Measurements from ENCODE around the gene FYTTD1.

Gene FYTTD1

DNA sequence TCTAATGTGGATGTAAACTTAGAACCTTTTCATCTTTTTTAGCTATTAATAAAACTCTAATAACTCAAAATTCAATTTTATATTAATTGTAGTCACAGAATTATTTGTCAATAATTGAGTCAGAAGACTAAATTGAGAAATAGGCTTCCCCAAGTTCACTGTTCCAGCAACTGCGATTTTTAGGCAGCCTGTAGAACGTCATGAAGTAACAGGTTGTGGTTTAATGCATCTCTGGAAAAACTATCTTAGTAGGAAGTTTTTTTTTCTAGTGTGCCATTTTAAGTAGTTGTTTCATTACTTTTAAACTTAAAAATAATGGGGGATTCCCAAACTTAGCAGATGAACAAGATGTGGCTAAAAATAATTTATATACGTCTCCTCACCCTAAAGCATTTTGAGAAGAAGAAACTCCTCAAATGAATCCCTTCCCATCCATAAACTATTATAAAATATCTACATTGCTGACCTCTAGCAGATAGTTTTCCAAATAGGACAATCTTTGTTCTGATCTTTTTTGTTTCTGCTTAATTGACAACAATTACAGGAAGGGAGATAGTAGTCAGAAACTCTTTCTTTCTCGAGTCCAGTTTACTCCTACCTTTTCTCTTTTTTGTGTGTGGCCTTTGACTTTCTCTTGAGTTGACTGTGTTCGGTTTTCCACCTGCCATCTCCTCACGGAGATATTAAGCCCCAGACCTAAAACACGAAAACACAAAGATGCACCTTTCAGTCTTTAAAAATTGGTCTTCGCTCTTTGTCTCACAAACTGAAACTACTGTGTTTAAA, 84.4 kb downstream of the FYTTD1 start:
- DNase-seq (ENCODE audit: low read depth) = no peak

DNA sequence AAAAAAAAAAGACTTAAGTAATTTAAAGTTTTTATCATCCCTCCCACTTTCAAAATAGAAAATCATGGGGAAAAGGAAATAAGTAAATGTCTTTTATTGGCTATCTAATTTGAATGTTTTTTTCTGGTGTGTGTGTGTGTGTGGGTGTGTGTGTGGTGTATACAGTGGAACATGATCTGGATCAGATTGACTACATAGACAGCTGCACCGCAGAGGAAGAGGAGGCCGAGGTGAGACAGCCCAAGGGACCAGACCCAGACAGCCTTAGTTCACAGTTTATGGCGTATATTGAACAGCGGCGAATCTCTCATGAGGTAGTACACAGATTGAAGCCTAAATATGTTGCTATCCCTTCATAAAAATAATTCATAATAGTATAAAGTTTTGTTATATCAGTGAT, 85.8 kb downstream of the FYTTD1 start:
- no peak for DNase-seq (ENCODE audit: low read depth)

DNA sequence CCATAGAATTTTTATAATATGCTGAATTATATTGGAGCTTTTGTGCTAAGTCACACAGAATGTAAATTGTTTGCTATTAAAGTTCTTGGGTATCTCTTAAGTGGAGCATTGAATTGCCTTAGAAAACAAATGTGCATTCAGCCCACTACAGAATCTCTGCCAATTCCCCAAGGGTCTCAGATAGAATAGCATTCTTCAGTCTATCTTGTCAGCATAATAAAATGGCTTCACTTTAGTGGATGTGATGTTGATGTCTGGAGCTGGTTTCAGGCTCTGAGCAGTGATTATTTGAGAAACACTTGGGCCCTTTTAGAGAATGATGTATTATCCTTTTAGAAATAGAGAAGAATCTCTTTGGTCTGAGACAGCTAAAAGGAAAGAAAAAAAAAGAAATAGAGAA, 86.6 kb downstream of the FYTTD1 start:
- DNase-seq (ENCODE audit: low read depth) = no peak

All from GM04504 (cell line).